Transverse colon (tissue), 4 donors: ENCODE results near the gene IRF2. TPM values are rescaled to one million over a fixed set of nuclear protein-coding genes. Genes with fewer than 3 reads are reported as not detected.
"Not testable (repeated sequence)": the region's sequence is repeated elsewhere in the genome, so short reads cannot be mapped to it uniquely, and the experiment has no call there.

Experiments used
- DNase-seq: peaks from one replicate; pipeline ENCODE4 v3.0.0-alpha.2; 2019
- H3K27ac ChIP-seq, 4 donors: fragments of 200-600 bp; sonication (generic); 2 replicates each; pipeline ENCODE4 v1.5.1; 2016 to 2018; ENCODE audit warnings: inconsistent platforms in 4 of 4
- H3K27me3 ChIP-seq: fragments of 200-600 bp; sonication (generic); 2 replicates; pipeline ENCODE4 v1.5.1; 2017; ENCODE audit warnings: inconsistent platforms
- H3K36me3 ChIP-seq, 4 donors: fragments of 200-600 bp; sonication (generic); 2 replicates each; pipeline ENCODE4 v1.5.1; 2017 to 2019; ENCODE audit warnings: inconsistent platforms in 4 of 4
- H3K4me1 ChIP-seq, 4 donors: fragments of 200-600 bp; sonication (generic); 2 replicates each; pipeline ENCODE4 v1.5.1; 2017 to 2020; ENCODE audit warnings: inconsistent platforms in 4 of 4
- H3K4me3 ChIP-seq, 4 donors: fragments of 200-600 bp; sonication (generic); 1 replicate in 1 of 4; 2 replicates in 3 of 4; pipeline versions ENCODE4 v1.5.1 to v1.6.1; 2017 to 2019; ENCODE audit warnings: inconsistent platforms in 4 of 4
- H3K9me3 ChIP-seq, 2 donors: fragments of 200-600 bp; sonication (generic); 2 replicates each; pipeline ENCODE4 v1.5.1; 2017 to 2019; ENCODE audit warnings: inconsistent platforms in 2 of 2
- CTCF ChIP-seq, 5 experiments: fragments of 200-600 bp in 3 of 5; fragments of 450-650 bp in 2 of 5; sonication (generic) in 3 of 5; IDR thresholded peaks; 1 replicate in 2 of 5; 2 replicates in 3 of 5; pipeline ENCODE4 v1.5.1; 2016 to 2017; ENCODE audit warnings: antibody characterized with exemption in 5 of 5, inconsistent platforms in 3 of 5, mild to moderate bottlenecking in 2 of 5, moderate library complexity in 1 of 5
- EP300 ChIP-seq: sonication (generic); formaldehyde crosslinking; IDR thresholded peaks from one replicate; pipeline ENCODE4 v1.6.1; 2017; ENCODE audit warnings: antibody characterized with exemption, low read depth
- POLR2A ChIP-seq: fragments of 450-650 bp; IDR thresholded peaks from one replicate; pipeline ENCODE4 v1.6.1; 2016; ENCODE audit warnings: antibody characterized with exemption, mild to moderate bottlenecking, moderate library complexity
- POLR2AphosphoS5 ChIP-seq, 3 donors: sonication (generic); formaldehyde crosslinking; IDR thresholded peaks; one replicate each; pipeline ENCODE4 v1.6.1; 2016; ENCODE audit warnings: antibody characterized with exemption in 3 of 3
- WGBS, 2 donors: methylation state at CpG; one replicate each; pipeline ENCODE4 v1.1.5; 2018; ENCODE audit warnings: low coverage in 1 of 2; 5-methylcytosine and 5-hydroxymethylcytosine counted together
- in situ Hi-C, 4 donors: fragments of 200-750 bp; cut with MboI; loops; one replicate each; pipeline versions ENCODE4 v1.15.0 to v1.15.1; 2017; ENCODE audit warnings: low sequenced_read_pairs in 3 of 4, low pct_ligation_motif_present in 1 of 4, low pct_unique_long_range_greater_than_20kb in 1 of 4
- intact Hi-C: fragments of 100-400 bp; cut with DNase I; formaldehyde crosslinking; loops from one replicate; pipeline ENCODE4 v1.15.1; 2023; ENCODE audit warnings: low total_unique reads
- small RNA-seq, 4 donors: library from RNA; depleted of rRNA; stranded (forward); fragments of <200 nt; gene quantifications; one replicate each; pipeline ENCODE3, GENCODE V24; 2016
- total RNA-seq, 4 donors: library from RNA; depleted of rRNA; stranded (reverse); fragments of >200 nt; gene quantifications; one replicate each; pipeline ENCODE4 v1.1.0, GENCODE V29; 2016

The IRF2 gene
- total RNA-seq, 4 donors from 2014 or later, result 15.3 to 85.3 (median 42.5) TPM

- in situ Hi-C loops, result no loop called here
- intact Hi-C loops, result no loop called here
- DNase-seq, result no peak
- no peak for TF ChIP-seq EP300
- no peak for TF ChIP-seq POLR2AphosphoS5 (IDR thresholded peaks at IDR 0.05)
- no peak overlapping the region for H3K4me3 ChIP-seq
- WGBS, 2 donors, result 94 to 100% methylated on average over 3 to 6 of the region's 6 CpGs
- peaks cover 6 to 8% of the 10 kb centered on the region in 2 donors for H3K9me3 ChIP-seq
- H3K4me1 ChIP-seq, result peaks cover 15 to 45% (median 23%) of the 10 kb centered on the region in 4 donors
- peaks cover 0 to 5% (median 0%) of the 10 kb centered on the region in 4 donors for H3K36me3 ChIP-seq
- H3K27me3 ChIP-seq, result no peaks in the 10 kb centered on the region
- H3K27ac ChIP-seq, result peak overlapping the region in 2 of 4 donors; percentile 91 to 97
These were observed 132.0 kb downstream of the IRF2 start for GRCh38 chr4:184342167-184342856.

DNA sequence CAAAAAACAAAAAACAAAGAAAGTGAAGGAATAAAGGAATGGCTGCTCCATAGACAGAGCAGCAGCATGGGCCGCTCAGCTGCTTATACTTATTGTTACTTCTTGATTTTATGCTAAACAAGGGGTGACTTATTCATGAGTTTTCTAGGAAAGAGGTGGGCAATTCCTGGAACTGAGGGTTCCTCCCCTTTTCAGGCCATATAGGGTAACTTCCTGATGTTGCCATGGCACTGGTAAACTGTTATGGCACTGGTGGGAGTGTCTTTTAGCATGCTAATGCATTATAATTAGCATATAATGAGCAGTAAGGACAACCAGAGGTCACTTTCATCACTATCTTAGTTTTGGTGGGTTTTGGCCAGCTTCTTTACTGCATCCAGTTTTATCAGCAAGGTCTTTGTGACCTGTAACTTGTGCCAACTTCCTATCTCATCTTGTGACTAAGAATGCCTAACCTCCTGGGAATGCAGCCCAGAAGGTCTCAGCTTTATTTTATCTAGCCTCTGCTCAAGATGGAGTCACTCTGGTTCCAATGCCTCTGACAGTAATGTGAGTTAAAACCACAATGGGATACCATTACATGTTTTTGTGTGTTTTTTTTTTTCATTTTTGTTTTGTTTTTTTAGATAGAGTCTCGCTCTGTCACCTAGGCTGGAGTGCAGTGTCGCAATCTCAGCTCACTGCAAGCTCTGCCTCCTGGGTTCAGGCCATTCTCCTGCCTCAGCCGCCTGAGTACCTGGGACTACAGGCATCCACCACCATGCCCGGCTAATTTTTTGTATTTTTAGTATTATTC lies 134.8 kb downstream of the IRF2 start:
- H3K27ac ChIP-seq, H3K36me3 ChIP-seq, intact Hi-C loops, DNase-seq, H3K27me3 ChIP-seq, in situ Hi-C loops, H3K4me3 ChIP-seq: not testable (repeated sequence)
- H3K4me1 ChIP-seq, result peaks cover 4 to 18% (median 8%) of the 10 kb centered on the region in 4 donors
- H3K9me3 ChIP-seq, result peaks cover 6 to 10% of the 10 kb centered on the region in 2 donors
- 97 to 99% methylated on average over 5 of the region's 5 CpGs for WGBS, 2 donors

DNA sequence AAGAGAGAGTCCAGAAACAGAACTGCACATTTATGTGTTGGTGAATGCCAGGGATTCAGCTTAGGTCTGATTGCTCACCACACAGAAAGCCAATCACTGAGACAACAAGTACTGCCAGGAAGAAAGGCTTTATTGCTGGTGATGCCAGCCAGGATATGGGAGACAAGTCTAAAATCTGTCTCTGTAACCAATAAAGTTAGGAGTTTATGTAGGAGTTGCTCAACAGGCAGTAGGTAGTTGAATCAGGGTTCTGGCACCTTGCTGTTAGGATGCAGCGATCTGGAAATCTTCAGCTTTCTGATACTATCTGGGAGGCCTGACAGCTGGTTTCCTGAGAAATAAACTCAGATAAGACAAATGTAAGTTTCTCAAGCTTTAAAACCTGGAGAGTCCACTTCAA lies 136.4 kb downstream of the IRF2 start:
- no peak overlapping the region for H3K27ac ChIP-seq
- H3K36me3 ChIP-seq, result peaks cover 0 to 5% (median 0%) of the 10 kb centered on the region in 4 donors
- in situ Hi-C loops (no loop called here), intact Hi-C loops (no loop called here)
- TF ChIP-seq POLR2AphosphoS5 (IDR thresholded peaks at IDR 0.05), result peak in 1 of 3 donors; percentile 20
- TF ChIP-seq POLR2A, result no peak
- TF ChIP-seq CTCF (IDR thresholded peaks at IDR 0.05), result no peak
- no peak for TF ChIP-seq EP300
- H3K4me1 ChIP-seq, result peaks cover 0 to 3% (median 0%) of the 10 kb centered on the region in 4 donors
- no peak for DNase-seq
- WGBS, 2 donors, result 41 to 50% methylated on average over 1 of the region's 1 CpG
- H3K27me3 ChIP-seq, result no peaks in the 10 kb centered on the region
- H3K4me3 ChIP-seq, result no peak overlapping the region
- peaks cover 6 to 10% of the 10 kb centered on the region in 2 donors for H3K9me3 ChIP-seq

Small RNA genes within 50 kb of the gene (small RNA-seq; reads per million reads assigned to genes)
- 0 to 0.83 (median 0.07) reads per million in 4 donors for gene RF00152

Other genes starting within 250 kb of the IRF2 start
- 100 to 1,000 TPM in 1 of 4 donors, 10 to 100 TPM in 2, 1 to 10 TPM in 1; 6.2 to 147 (median 35.1) TPM for gene CASP3, start 174.9 kb upstream of the IRF2 start, total RNA-seq
- 10 to 100 TPM in 3 of 4 donors, not detected in 1; 19.7 to 28.1 (median 24.6) TPM for gene PRIMPOL, start 175.2 kb upstream of the IRF2 start, total RNA-seq